HG02943 (cell line): ENCODE data around the gene COL23A1.

ENCODE experiments used
- ATAC-seq: cut with Tn5 transposase; IDR thresholded peaks from one replicate; pipeline ENCODE4 v1.9.1; 2021; ENCODE audit warnings: mild to moderate bottlenecking, low read depth, moderate library complexity; ENCODE audit not compliant: unreplicated experiment

Gene COL23A1

DNA sequence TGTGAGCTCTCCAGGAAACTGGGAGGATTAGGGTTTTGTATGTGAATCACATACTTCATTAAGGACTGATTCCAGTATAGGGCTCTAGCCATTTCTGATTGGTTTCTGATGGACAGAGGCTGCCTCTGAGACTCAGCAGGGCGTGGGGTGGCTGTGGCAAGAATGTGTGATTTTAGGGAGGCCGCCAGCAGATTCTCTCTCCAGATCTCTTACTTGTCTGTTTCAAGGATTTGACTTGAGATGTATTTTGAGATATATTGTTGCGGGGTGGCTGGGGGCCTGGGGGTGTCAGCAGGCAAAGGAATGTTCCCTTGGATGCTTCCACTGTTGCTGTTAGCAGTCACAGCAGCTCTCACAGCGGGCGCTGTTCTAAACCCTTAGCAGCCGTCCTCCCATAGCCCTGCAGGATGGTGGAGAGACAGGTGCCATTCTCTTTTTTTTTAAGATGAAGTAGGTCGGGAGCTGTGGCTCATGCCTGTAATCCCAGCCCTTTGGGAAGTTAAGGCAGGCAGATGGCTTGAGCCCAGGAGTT is 393.8 kb downstream of the COL23A1 start:
- ATAC-seq, result no peak

DNA sequence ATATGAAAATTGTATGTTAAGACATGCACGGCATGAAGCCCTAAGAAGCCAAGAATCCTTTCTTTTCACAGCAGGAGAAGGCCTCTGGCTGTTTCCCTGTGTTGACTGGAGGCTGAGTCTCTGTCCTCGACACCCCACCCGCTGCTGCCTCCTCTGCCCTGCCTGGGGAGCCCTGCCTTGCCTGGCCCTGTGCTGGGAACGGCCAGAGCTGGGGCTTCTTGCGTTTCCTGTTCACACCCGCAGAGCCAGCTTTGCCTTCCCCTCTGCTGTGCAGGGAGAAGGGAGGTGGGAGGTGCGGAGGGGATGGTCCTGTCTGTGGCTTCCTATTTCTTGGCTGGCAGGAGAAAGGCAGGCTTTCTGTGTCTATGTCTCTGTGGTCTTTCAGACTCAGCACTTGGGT is 396.2 kb downstream of the COL23A1 start:
- ATAC-seq, result no peak

DNA sequence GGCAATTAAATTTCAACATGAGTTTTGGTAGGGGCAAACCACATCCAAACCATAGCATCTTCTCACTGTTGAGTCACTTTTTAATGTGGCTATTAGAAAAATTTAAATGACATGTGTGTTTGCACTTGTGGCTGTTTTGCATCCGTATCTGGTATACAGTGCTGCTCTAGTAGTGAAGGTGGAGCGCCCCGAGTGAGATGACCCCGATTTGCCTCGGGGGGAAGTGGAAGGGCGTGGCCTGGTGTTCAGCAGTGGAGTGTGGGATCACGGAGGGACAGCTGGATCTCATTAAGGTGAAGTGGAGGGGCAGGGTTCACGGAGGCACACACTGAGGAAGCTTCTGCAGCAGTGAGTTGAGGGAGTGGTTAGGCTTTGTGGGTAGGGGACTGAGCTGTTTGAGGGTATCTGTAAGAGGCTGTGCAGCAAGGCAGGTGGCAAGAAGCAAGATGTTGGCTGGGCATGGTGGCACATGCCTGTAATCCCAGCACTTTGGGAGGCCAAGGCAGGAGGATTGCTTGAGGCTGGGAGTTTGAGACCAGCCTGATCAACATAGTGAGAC is 396.9 kb downstream of the COL23A1 start:
- ATAC-seq, result no peak

DNA sequence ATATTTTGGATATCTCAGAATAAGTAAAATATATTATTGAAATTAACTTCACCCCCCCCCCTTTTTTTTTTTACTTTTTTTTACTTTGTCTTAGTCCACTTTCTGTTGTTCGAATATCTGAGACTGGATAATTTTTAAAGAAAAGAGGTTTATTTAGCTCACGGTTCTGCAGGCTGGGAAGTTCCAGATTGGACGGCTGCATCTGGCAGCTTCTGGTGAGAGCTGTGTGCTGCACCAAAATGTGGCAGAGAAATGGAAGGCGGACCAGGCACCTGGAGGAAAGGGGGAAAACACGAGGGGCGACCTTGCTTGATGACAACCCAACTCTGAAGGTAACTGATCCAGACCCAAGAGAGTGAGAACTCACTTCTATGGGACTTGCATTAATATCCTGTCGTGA is 397.4 kb downstream of the COL23A1 start:
- ATAC-seq, result no peak

- ATAC-seq, result no peak
Observed at GRCh38 chr5:178192244-178192643, 397.9 kb downstream of the COL23A1 start.

- ATAC-seq, result no peak
Observed at GRCh38 chr5:178191661-178192060, 398.5 kb downstream of the COL23A1 start.

DNA sequence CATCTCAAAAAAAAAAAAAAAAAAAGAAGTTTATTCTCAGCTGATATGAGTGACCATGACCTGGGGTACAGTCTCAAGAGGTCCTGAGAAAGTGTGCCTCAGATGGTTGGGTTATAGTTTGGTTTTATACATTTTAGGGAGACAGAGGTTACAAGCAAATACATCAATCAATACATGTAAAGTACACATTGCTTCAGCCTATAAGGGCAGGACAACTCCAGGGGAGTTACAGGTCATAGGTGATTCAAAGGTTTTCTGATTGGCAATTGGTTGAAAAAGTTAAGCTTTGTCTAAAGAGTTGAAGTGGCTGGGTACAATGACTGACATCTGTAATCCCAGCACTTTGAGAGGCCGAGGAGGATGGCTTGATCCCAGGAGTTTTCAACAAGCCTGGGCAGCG is 400.8 kb downstream of the COL23A1 start:
- no peak for ATAC-seq
